ENCODE data around the gene KATNBL1. TPM values are rescaled to one million over a fixed set of nuclear protein-coding genes. Genes with fewer than 3 reads are reported as not detected.

KATNBL1 gene
- polyA plus RNA-seq, 1 of the 3 experiments (the other 2 are of a cell fraction): 13.8 TPM

DNA sequence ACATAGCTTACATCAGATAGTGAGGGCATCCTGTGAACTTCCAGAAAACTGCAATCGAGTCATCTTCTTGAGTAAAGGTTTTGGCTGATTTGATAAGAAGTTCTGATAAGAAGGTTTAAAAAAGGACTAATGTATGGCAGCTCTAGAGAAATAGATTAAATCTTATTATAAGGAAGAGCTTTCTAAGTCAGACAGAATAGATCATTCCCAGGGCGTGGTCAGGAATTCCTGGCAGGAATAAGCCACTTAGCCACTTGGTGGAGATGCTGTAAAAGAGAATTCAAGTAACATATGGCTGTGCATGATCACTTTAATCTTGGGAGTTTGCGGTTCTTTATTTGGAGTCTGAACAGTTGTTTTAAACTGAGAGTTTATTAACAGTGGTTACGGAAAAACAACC is 90.6 kb downstream of the KATNBL1 start:
- TF ChIP-seq, protein P1, sequence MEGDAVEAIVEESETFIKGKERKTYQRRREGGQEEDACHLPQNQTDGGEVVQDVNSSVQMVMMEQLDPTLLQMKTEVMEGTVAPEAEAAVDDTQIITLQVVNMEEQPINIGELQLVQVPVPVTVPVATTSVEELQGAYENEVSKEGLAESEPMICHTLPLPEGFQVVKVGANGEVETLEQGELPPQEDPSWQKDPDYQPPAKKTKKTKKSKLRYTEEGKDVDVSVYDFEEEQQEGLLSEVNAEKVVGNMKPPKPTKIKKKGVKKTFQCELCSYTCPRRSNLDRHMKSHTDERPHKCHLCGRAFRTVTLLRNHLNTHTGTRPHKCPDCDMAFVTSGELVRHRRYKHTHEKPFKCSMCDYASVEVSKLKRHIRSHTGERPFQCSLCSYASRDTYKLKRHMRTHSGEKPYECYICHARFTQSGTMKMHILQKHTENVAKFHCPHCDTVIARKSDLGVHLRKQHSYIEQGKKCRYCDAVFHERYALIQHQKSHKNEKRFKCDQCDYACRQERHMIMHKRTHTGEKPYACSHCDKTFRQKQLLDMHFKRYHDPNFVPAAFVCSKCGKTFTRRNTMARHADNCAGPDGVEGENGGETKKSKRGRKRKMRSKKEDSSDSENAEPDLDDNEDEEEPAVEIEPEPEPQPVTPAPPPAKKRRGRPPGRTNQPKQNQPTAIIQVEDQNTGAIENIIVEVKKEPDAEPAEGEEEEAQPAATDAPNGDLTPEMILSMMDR (IDR thresholded peaks at IDR 0.05): 0 out of 2 replicates have a peak, but pooled peaks have one; percentile 10
- TF ChIP-seq TEAD4 (IDR thresholded peaks at IDR 0.05; ENCODE audit: borderline replicate concordance, insufficient read depth): no peak
- ChIA-PET CTCF (interaction anchor here (1.9 to 2.5 kb wide), 2 partner anchors 9 to 91 kb away, joined by 8 to 10 read pairs; partner anchors contain the start of gene KATNBL1), POLR2A (no interaction called here)
- H3K36me3 ChIP-seq (replicated peaks in 1 of 2; ENCODE audit: control insufficient read depth in 1 of 2, insufficient read depth in 2 of 2, low read length in 1 of 2): no peaks in the 10 kb centered on the region
- H3K27ac ChIP-seq (ENCODE audit: low read depth in 2 of 2, low read length in 1 of 2): no peak overlapping the region
- H3F3A ChIP-seq (replicated peaks; ENCODE audit: insufficient read depth): peaks cover 4% of the 10 kb centered on the region
- H2AFZ ChIP-seq (ENCODE audit: low read depth): no peak overlapping the region
- no peak overlapping the region for H3K4me3 ChIP-seq (ENCODE audit: low read depth in 2 of 2, low read length in 1 of 2)
- no peaks in the 10 kb centered on the region for H3K79me2 ChIP-seq (ENCODE audit: insufficient read depth)
- DNase-seq: no peak
- H4K20me1 ChIP-seq (ENCODE audit: insufficient read depth): no peaks in the 10 kb centered on the region
- H3K9ac ChIP-seq: no peak overlapping the region
- no peaks in the 10 kb centered on the region for H3K9me3 ChIP-seq
- H3K4me2 ChIP-seq: no peak overlapping the region
- WGBS (ENCODE audit: low lambda C conversion rate): 54% methylated on average over 4 of the region's 4 CpGs
- no peaks in the 10 kb centered on the region for H3K27me3 ChIP-seq (ENCODE audit: insufficient read depth)
- H3K9me2 ChIP-seq: no peaks in the 10 kb centered on the region
- no peaks in the 10 kb centered on the region for H3K4me1 ChIP-seq (ENCODE audit: control insufficient read depth in 1 of 2, insufficient read depth in 2 of 2, low read depth in 1 of 2, low read length in 1 of 2)

DNA sequence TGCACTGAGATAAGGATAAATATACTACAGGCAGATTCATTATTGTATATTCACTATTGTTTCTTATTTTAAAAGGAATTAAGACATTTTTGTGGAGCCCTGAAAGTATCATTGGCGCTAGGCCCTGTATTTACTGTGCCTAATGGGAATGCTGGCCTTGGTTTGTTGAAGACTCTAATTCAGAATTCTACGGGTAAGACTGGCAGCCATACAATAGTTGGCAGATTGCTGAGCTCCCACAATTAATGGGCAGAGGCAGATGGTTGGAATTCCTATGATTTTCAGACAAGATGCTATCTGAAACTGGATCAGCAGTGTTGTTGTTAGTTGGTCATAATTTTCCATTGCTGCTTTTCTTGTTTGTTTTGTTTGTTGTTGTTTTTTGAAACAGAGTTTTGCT is 93.3 kb downstream of the KATNBL1 start:
- Histone ChIP-seq H3K36me3 (replicated peaks in 1 of 2; ENCODE audit: control insufficient read depth in 1 of 2, insufficient read depth in 2 of 2, low read length in 1 of 2) (no peaks in the 10 kb centered on the region), H3K9me3 (no peaks in the 10 kb centered on the region), H3K9ac (no peak overlapping the region), H3F3A (replicated peaks; ENCODE audit: insufficient read depth) (no peaks in the 10 kb centered on the region), H3K79me2 (ENCODE audit: insufficient read depth) (no peaks in the 10 kb centered on the region), H3K27me3 (ENCODE audit: insufficient read depth) (no peaks in the 10 kb centered on the region), H3K27ac (ENCODE audit: low read depth in 2 of 2, low read length in 1 of 2) (no peak overlapping the region), H3K9me2 (no peaks in the 10 kb centered on the region), H4K20me1 (ENCODE audit: insufficient read depth) (no peaks in the 10 kb centered on the region), H2AFZ (ENCODE audit: low read depth) (no peak overlapping the region), H3K4me2 (no peak overlapping the region), H3K4me1 (ENCODE audit: control insufficient read depth in 1 of 2, insufficient read depth in 2 of 2, low read depth in 1 of 2, low read length in 1 of 2) (no peaks in the 10 kb centered on the region), H3K4me3 (ENCODE audit: low read depth in 2 of 2, low read length in 1 of 2) (no peak overlapping the region)
- no peak for DNase-seq
- TF ChIP-seq FOXJ3 (CRISPR knock-in tag; IDR thresholded peaks at IDR 0.05): no peak
- TF ChIP-seq, protein P2, sequence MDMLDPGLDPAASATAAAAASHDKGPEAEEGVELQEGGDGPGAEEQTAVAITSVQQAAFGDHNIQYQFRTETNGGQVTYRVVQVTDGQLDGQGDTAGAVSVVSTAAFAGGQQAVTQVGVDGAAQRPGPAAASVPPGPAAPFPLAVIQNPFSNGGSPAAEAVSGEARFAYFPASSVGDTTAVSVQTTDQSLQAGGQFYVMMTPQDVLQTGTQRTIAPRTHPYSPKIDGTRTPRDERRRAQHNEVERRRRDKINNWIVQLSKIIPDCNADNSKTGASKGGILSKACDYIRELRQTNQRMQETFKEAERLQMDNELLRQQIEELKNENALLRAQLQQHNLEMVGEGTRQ (IDR thresholded peaks at IDR 0.05; ENCODE audit: borderline replicate concordance, low read depth, low read length): no peak
- TF ChIP-seq, protein P1 (IDR thresholded peaks at IDR 0.05): no peak
- TF ChIP-seq JUND (IDR thresholded peaks at IDR 0.05): no peak
- TF ChIP-seq FOSL2 (IDR thresholded peaks at IDR 0.05; ENCODE audit: borderline replicate concordance, low read depth): no peak
- ChIA-PET POLR2A (no interaction called here), CTCF (interaction anchor here (1.0 to 1.6 kb wide), 2 partner anchors 12 to 251 kb away, joined by 3 read pairs; partner anchors contain the start of gene LPCAT4)
- 56% methylated on average over 2 of the region's 2 CpGs for WGBS (ENCODE audit: low lambda C conversion rate)
